Measurements from ENCODE around the gene NR0B2. TPM values are rescaled to one million over a fixed set of nuclear protein-coding genes. Genes with fewer than 3 reads are reported as not detected.

The NR0B2 gene
- total and polyA plus RNA-seq, 2 of the 13 experiments (the other 11 are each of a cell fraction or from before 2014, with no cell fraction given) = 72.5 to 133 TPM

DNA sequence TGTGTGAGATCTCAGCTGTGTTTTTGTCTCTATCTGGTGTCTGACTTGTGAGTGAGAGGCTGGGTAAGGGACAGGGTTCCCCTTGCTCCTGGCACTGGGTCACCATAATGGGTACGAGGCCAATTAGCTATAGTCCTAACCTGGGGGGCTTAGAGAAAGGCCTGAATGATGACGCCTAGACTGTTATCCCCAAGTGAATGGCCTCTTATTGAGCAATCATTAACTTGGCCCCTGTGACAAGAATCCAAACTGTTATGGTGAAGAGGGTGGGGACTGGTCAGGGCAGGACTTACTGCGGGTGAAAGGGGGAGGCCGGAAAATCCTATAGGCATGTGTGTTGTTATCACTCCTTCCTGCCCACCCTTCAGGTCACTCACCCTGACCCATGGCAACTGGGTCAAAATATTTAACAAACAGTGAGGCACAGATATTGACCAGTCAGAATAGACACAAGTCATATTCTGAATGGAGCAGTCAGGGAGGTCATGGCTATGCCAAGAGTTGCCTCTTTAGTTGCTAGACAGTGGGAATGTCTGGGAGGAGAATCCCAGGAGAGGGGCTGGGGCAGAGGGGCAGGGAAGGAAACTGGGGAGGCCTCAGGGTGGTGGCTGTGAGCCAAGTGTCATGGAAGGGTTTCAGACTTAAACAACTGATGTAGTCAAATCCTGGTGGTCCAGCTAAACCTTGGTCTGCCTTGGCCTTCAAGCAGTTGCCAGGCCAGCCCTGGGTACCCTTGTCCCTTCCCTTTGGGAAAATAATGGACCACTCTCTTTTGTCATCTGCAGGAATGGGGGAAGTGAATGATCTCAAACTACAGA lies 3.2 kb downstream of the NR0B2 start (continued):
- TF ChIP-seq ZNF562 (CRISPR knock-in tag; IDR thresholded peaks at IDR 0.05; ENCODE audit: borderline replicate concordance) (0 out of 2 replicates have a peak, but pooled peaks have one; percentile 2), NR2F6 (IDR thresholded peaks at IDR 0.05) (peak; percentile 97), NR2F6 (CRISPR knock-in tag; IDR thresholded peaks at IDR 0.05) (peak; percentile 98), ZKSCAN5 (CRISPR knock-in tag; IDR thresholded peaks at IDR 0.05) (no peak), HNRNPLL (IDR thresholded peaks at IDR 0.05; ENCODE audit: low read depth, low read length, poor library complexity, severe bottlenecking) (no peak), ZNF75D (CRISPR knock-in tag; IDR thresholded peaks at IDR 0.05; ENCODE audit: borderline replicate concordance) (peak; percentile 31; the same call in 1 of the 2 replicates), ZNF121 (CRISPR knock-in tag; IDR thresholded peaks at IDR 0.05) (peak; percentile 28; the same call in 1 of the 2 replicates), DPF2 (CRISPR knock-in tag; IDR thresholded peaks at IDR 0.05; ENCODE audit: borderline replicate concordance, low read depth) (peak; percentile 76; the same call in 1 of the 2 replicates), DR1 (CRISPR knock-in tag; IDR thresholded peaks at IDR 0.05) (peak; percentile 40; the same call in 1 of the 2 replicates), YY1 (IDR thresholded peaks at IDR 0.05; ENCODE audit: insufficient read depth, insufficient replicate concordance, low read depth, low read length) (peak; percentile 29), PPARG (CRISPR knock-in tag; conservative IDR thresholded peaks at IDR 0.05) (peak; percentile 88), PCBP1 (IDR thresholded peaks at IDR 0.05; ENCODE audit: borderline replicate concordance, low read depth, low read length) (no peak), CEBPB (IDR thresholded peaks at IDR 0.05; ENCODE audit: borderline replicate concordance, low read depth, low read length) (peak; percentile 96), MBD4 (IDR thresholded peaks at IDR 0.05; ENCODE audit: borderline replicate concordance, low read length) (peak; percentile 91; the same call in 1 of the 2 replicates), NFE2L2 (IDR thresholded peaks at IDR 0.05; ENCODE audit: low read length) (no peak), RELA (CRISPR knock-in tag; IDR thresholded peaks at IDR 0.05) (peak; percentile 70; the same call in 1 of the 2 replicates), MED1 (CRISPR knock-in tag; IDR thresholded peaks at IDR 0.05) (peak; percentile 97), EEA1 (CRISPR knock-in tag; IDR thresholded peaks at IDR 0.05; ENCODE audit: borderline replicate concordance) (peak; percentile 77; the same call in 1 of the 2 replicates), ZNF615 (CRISPR knock-in tag; IDR thresholded peaks at IDR 0.05; ENCODE audit: borderline replicate concordance) (peak; percentile 46; the same call in 1 of the 2 replicates)
- TF ChIP-seq, protein P1, sequence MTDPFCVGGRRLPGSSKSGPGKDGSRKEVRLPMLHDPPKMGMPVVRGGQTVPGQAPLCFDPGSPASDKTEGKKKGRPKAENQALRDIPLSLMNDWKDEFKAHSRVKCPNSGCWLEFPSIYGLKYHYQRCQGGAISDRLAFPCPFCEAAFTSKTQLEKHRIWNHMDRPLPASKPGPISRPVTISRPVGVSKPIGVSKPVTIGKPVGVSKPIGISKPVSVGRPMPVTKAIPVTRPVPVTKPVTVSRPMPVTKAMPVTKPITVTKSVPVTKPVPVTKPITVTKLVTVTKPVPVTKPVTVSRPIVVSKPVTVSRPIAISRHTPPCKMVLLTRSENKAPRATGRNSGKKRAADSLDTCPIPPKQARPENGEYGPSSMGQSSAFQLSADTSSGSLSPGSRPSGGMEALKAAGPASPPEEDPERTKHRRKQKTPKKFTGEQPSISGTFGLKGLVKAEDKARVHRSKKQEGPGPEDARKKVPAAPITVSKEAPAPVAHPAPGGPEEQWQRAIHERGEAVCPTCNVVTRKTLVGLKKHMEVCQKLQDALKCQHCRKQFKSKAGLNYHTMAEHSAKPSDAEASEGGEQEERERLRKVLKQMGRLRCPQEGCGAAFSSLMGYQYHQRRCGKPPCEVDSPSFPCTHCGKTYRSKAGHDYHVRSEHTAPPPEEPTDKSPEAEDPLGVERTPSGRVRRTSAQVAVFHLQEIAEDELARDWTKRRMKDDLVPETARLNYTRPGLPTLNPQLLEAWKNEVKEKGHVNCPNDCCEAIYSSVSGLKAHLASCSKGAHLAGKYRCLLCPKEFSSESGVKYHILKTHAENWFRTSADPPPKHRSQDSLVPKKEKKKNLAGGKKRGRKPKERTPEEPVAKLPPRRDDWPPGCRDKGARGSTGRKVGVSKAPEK (CRISPR knock-in tag; IDR thresholded peaks at IDR 0.05; ENCODE audit: borderline replicate concordance) = peak; percentile 83; the same call in 1 of the 2 replicates
- TF ChIP-seq, protein P2, sequence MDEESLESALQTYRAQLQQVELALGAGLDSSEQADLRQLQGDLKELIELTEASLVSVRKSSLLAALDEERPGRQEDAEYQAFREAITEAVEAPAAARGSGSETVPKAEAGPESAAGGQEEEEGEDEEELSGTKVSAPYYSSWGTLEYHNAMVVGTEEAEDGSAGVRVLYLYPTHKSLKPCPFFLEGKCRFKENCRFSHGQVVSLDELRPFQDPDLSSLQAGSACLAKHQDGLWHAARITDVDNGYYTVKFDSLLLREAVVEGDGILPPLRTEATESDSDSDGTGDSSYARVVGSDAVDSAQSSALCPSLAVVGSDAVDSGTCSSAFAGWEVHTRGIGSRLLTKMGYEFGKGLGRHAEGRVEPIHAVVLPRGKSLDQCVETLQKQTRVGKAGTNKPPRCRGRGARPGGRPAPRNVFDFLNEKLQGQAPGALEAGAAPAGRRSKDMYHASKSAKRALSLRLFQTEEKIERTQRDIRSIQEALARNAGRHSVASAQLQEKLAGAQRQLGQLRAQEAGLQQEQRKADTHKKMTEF (CRISPR knock-in tag; IDR thresholded peaks at IDR 0.05) = peak; percentile 88
- TF ChIP-seq, protein P3, sequence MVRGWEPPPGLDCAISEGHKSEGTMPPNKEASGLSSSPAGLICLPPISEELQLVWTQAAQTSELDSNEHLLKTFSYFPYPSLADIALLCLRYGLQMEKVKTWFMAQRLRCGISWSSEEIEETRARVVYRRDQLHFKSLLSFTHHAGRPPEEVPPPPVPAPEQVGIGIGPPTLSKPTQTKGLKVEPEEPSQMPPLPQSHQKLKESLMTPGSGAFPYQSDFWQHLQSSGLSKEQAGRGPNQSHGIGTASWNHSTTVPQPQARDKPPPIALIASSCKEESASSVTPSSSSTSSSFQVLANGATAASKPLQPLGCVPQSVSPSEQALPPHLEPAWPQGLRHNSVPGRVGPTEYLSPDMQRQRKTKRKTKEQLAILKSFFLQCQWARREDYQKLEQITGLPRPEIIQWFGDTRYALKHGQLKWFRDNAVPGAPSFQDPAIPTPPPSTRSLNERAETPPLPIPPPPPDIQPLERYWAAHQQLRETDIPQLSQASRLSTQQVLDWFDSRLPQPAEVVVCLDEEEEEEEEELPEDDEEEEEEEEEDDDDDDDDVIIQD (CRISPR knock-in tag; IDR thresholded peaks at IDR 0.05; ENCODE audit: low read depth) = peak; percentile 36; the same call in 1 of the 2 replicates
- TF ChIP-seq, protein P4, sequence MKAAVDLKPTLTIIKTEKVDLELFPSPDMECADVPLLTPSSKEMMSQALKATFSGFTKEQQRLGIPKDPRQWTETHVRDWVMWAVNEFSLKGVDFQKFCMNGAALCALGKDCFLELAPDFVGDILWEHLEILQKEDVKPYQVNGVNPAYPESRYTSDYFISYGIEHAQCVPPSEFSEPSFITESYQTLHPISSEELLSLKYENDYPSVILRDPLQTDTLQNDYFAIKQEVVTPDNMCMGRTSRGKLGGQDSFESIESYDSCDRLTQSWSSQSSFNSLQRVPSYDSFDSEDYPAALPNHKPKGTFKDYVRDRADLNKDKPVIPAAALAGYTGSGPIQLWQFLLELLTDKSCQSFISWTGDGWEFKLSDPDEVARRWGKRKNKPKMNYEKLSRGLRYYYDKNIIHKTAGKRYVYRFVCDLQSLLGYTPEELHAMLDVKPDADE (CRISPR knock-in tag; IDR thresholded peaks at IDR 0.05) = 0 out of 2 replicates have a peak, but pooled peaks have one; percentile 1

Data from HepG2 (cell line).